ENCODE data around the gene UBQLN4. TPM values are rescaled to one million over a fixed set of nuclear protein-coding genes. Genes with fewer than 3 reads are reported as not detected.

Gene UBQLN4
- polyA plus RNA-seq, 1 donor from 2014 or later, result 34.9 TPM

DNA sequence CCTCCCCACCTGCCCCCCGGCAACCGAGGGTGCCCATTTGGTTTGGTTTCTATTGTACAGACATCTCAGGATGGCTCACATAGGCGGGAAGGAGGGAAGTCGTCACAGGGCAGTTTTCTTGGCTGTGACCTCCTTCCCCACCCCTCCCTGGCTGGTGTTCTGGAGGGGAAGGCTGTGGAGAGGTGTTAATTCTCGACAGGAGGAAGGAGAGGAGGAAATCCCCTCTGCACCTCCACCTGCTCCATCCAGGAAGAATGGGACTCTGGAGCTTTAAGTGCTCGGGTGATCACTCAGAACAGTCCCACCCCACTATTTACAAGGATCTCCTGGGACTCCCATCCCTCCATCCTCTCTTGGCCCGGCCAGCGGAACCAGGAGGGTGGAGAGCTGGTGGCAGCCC is 21.1 kb upstream of the UBQLN4 start:
- no peaks in the 10 kb centered on the region for H3K27me3 ChIP-seq (ENCODE audit: insufficient read depth, low read depth, low read length)
- H4K20me1 ChIP-seq (ENCODE audit: insufficient read depth), result peaks cover 65% of the 10 kb centered on the region
- H2AFZ ChIP-seq (ENCODE audit: low read depth, low read length), result no peak overlapping the region
- H3F3A ChIP-seq (ENCODE audit: insufficient read depth, low read length, poor library complexity, severe bottlenecking), result peaks cover 5% of the 10 kb centered on the region
- H3K27ac ChIP-seq (ENCODE audit: low read length), result peak overlapping the region; percentile 7
- peak overlapping the region; percentile 38 for H3K9ac ChIP-seq (ENCODE audit: low read length)
- TF ChIP-seq EZH2 (IDR thresholded peaks at IDR 0.05; ENCODE audit: borderline replicate concordance, insufficient read depth, low read length, poor library complexity, severe bottlenecking) (no peak), MXI1 (conservative IDR thresholded peaks at IDR 0.05; ENCODE audit: poor library complexity, severe bottlenecking) (no peak), EP300 (conservative IDR thresholded peaks at IDR 0.05; ENCODE audit: poor library complexity, severe bottlenecking) (no peak), SMC3 (conservative IDR thresholded peaks at IDR 0.05; ENCODE audit: poor library complexity) (no peak), POLR2AphosphoS5 (IDR thresholded peaks at IDR 0.05) (no peak), RAD21 (conservative IDR thresholded peaks at IDR 0.05) (no peak), TAF1 (IDR thresholded peaks at IDR 0.05; ENCODE audit: low read depth) (no peak)
- TF ChIP-seq, protein P1, sequence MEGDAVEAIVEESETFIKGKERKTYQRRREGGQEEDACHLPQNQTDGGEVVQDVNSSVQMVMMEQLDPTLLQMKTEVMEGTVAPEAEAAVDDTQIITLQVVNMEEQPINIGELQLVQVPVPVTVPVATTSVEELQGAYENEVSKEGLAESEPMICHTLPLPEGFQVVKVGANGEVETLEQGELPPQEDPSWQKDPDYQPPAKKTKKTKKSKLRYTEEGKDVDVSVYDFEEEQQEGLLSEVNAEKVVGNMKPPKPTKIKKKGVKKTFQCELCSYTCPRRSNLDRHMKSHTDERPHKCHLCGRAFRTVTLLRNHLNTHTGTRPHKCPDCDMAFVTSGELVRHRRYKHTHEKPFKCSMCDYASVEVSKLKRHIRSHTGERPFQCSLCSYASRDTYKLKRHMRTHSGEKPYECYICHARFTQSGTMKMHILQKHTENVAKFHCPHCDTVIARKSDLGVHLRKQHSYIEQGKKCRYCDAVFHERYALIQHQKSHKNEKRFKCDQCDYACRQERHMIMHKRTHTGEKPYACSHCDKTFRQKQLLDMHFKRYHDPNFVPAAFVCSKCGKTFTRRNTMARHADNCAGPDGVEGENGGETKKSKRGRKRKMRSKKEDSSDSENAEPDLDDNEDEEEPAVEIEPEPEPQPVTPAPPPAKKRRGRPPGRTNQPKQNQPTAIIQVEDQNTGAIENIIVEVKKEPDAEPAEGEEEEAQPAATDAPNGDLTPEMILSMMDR (IDR thresholded peaks at IDR 0.05; ENCODE audit: poor library complexity, severe bottlenecking), result no peak
- TF ChIP-seq, protein P2, sequence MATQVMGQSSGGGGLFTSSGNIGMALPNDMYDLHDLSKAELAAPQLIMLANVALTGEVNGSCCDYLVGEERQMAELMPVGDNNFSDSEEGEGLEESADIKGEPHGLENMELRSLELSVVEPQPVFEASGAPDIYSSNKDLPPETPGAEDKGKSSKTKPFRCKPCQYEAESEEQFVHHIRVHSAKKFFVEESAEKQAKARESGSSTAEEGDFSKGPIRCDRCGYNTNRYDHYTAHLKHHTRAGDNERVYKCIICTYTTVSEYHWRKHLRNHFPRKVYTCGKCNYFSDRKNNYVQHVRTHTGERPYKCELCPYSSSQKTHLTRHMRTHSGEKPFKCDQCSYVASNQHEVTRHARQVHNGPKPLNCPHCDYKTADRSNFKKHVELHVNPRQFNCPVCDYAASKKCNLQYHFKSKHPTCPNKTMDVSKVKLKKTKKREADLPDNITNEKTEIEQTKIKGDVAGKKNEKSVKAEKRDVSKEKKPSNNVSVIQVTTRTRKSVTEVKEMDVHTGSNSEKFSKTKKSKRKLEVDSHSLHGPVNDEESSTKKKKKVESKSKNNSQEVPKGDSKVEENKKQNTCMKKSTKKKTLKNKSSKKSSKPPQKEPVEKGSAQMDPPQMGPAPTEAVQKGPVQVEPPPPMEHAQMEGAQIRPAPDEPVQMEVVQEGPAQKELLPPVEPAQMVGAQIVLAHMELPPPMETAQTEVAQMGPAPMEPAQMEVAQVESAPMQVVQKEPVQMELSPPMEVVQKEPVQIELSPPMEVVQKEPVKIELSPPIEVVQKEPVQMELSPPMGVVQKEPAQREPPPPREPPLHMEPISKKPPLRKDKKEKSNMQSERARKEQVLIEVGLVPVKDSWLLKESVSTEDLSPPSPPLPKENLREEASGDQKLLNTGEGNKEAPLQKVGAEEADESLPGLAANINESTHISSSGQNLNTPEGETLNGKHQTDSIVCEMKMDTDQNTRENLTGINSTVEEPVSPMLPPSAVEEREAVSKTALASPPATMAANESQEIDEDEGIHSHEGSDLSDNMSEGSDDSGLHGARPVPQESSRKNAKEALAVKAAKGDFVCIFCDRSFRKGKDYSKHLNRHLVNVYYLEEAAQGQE (IDR thresholded peaks at IDR 0.05; ENCODE audit: borderline replicate concordance), result no peak
- peak overlapping the region; percentile 93 for H3K4me3 ChIP-seq (ENCODE audit: low read length)
- peaks cover 58% of the 10 kb centered on the region for H3K79me2 ChIP-seq (replicated peaks; ENCODE audit: insufficient read depth, low read length)
- peaks cover 9% of the 10 kb centered on the region for H3K36me3 ChIP-seq (ENCODE audit: insufficient read depth, low read length)
- H3K9me3 ChIP-seq (ENCODE audit: low read length), result no peaks in the 10 kb centered on the region
- no peak overlapping the region for H3K4me2 ChIP-seq (ENCODE audit: low read length)
- H3K9me2 ChIP-seq (ENCODE audit: insufficient read depth, low read length), result no peaks in the 10 kb centered on the region

DNA sequence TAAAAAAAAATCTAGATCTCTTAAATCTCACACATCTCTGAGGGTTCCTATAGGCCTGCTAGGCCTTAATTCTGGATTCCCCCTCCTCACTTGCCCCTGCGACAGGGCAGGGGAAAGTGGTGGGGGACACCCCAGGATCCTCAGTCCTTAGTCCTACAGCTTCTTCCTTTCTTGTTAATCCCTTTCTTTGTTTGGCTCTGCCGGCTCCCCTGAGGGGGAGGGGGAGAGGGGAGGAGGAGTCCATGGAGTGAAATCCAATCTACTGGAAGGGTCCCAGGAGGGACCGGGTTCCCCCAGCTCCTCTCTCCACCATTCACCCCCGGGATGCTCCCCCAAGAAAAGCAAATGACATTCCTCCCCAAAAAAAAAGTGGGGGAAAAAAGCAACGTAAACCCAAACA is 20.1 kb upstream of the UBQLN4 start:
- Histone ChIP-seq H3K79me2 (replicated peaks; ENCODE audit: insufficient read depth, low read length) (peaks cover 50% of the 10 kb centered on the region), H3F3A (ENCODE audit: insufficient read depth, low read length, poor library complexity, severe bottlenecking) (peaks cover 5% of the 10 kb centered on the region), H3K27me3 (ENCODE audit: insufficient read depth, low read depth, low read length) (no peaks in the 10 kb centered on the region), H3K36me3 (ENCODE audit: insufficient read depth, low read length) (peaks cover 9% of the 10 kb centered on the region), H2AFZ (ENCODE audit: low read depth, low read length) (no peak overlapping the region), H3K9me3 (ENCODE audit: low read length) (no peaks in the 10 kb centered on the region), H3K9me2 (ENCODE audit: insufficient read depth, low read length) (no peaks in the 10 kb centered on the region), H3K9ac (ENCODE audit: low read length) (peak overlapping the region; percentile 23), H4K20me1 (ENCODE audit: insufficient read depth) (peaks cover 60% of the 10 kb centered on the region), H3K4me3 (ENCODE audit: low read length) (peak overlapping the region; percentile 45), H3K27ac (ENCODE audit: low read length) (no peak overlapping the region), H3K4me2 (ENCODE audit: low read length) (no peak overlapping the region)
- TF ChIP-seq RAD21 (conservative IDR thresholded peaks at IDR 0.05), result no peak
- TF ChIP-seq, protein P1 (IDR thresholded peaks at IDR 0.05; ENCODE audit: poor library complexity, severe bottlenecking), result no peak
- no peak for TF ChIP-seq TAF1 (IDR thresholded peaks at IDR 0.05; ENCODE audit: low read depth)
- no peak for TF ChIP-seq EP300 (conservative IDR thresholded peaks at IDR 0.05; ENCODE audit: poor library complexity, severe bottlenecking)
- no peak for TF ChIP-seq POLR2AphosphoS5 (IDR thresholded peaks at IDR 0.05)

Data from neural cell (in vitro differentiated cells).